AG09319 (cell line): ENCODE data around the gene ZNHIT3.

Experiments
- DNase-seq: peaks from one replicate; pipeline ENCODE4 v3.0.0-alpha.2; 2010; ENCODE audit warnings: low read depth; ENCODE audit errors: extremely low read depth
- TF ChIP-seq, protein P1 (sequence below): IDR thresholded peaks from 2 replicates; pipeline ENCODE4 v1.5.1; 2011; ENCODE audit warnings: low read depth, mild to moderate bottlenecking, inconsistent platforms, low read length, moderate library complexity

The ZNHIT3 gene

DNA sequence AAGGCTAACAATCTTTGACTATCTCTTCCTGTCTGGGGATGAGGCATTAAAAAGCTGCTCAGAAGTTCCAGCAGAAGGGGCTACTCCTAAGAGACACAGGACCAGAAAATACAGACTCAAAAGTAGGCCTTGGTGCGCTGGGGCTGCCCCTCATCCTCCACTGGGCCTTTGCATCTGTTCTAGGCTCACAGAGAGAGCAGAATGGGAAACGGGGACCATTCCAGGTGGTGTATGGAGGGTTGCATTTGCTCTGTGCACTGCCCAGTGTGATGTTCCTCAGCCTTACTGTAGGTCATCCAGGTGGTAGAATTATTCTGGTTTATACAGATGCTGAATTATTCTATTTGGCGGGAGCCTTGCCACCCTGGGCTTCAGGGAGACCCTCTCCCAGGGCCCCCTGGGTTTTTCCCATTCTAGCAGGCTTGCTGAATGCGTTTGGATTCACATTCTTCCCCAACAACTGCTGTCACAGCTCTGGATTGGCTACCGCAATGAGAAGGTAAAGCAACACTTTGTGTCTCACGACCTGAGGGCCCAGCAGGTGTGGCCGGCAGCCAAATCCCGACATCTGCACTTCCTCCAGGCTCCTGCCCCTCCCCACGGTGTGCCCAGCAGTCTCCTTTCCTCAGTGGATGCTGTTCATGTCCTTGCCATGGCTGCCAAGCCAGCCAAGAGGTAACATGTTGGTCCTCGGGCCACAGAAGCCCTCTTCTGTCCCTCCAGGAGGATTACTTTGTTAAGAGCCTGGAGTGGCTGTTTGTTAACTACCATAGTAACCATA, 25.0 kb upstream of the ZNHIT3 start:
- DNase-seq = no peak
- TF ChIP-seq, protein P1, sequence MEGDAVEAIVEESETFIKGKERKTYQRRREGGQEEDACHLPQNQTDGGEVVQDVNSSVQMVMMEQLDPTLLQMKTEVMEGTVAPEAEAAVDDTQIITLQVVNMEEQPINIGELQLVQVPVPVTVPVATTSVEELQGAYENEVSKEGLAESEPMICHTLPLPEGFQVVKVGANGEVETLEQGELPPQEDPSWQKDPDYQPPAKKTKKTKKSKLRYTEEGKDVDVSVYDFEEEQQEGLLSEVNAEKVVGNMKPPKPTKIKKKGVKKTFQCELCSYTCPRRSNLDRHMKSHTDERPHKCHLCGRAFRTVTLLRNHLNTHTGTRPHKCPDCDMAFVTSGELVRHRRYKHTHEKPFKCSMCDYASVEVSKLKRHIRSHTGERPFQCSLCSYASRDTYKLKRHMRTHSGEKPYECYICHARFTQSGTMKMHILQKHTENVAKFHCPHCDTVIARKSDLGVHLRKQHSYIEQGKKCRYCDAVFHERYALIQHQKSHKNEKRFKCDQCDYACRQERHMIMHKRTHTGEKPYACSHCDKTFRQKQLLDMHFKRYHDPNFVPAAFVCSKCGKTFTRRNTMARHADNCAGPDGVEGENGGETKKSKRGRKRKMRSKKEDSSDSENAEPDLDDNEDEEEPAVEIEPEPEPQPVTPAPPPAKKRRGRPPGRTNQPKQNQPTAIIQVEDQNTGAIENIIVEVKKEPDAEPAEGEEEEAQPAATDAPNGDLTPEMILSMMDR = no peak

DNA sequence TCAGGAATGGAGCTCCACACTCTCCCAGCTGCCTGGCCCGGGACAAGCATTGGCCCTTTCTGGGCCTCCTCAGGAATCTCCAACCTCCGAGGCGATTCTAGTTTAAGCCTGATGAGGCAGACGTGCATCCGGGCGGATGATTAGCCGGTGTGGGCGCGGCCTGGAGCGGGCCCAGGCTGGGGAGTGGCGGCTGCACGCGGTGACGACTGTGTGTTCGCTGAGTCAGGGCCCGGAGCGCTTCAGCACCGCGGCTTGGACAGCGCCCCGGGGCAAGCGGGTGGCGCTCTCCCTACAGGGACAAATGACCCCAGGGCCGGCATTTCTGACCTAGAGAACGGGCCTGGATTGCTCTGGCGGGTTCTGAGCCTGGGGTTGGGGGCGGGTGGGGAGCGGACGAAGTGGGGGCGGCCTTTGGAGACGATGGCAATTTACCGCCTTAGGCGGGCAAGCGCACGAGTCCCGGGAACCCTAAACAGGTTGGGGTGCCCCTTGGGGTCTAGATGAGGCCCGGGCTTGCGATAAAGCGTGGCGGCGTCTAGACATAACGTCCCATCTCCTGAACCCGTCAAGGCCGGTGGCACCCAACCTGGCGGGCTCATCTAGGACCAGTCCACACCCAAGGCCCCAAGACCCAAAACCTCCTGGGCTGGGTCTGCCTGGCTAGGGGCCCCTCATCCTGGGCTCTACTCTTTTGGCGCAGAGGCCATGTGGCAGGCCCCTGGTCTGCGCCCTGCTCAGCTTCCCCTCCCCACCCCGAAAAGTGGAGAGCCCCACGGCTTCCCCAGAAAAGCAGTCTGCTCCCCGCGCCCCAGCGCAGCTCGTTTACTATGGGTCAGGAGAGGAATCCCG, 22.3 kb upstream of the ZNHIT3 start:
- TF ChIP-seq, protein P1 = no peak
- no peak for DNase-seq

DNA sequence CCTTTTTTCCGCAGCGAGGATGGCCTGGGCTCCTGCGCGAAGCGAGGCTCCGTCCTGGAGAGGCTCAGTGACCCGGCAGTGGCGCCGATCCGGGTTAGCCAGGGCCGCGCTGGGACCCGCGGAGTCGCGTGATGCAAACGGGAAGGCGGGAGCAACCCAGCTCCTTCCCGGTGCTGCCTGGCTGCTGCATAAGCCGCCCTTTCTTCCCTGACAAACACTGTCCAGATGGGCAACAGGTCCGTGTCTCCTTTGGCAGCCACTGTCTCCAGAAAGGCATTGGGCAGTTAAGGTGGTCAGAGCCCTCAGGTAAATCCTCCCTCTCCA, 21.8 kb upstream of the ZNHIT3 start:
- DNase-seq = no peak
- TF ChIP-seq, protein P1 = no peak

DNA sequence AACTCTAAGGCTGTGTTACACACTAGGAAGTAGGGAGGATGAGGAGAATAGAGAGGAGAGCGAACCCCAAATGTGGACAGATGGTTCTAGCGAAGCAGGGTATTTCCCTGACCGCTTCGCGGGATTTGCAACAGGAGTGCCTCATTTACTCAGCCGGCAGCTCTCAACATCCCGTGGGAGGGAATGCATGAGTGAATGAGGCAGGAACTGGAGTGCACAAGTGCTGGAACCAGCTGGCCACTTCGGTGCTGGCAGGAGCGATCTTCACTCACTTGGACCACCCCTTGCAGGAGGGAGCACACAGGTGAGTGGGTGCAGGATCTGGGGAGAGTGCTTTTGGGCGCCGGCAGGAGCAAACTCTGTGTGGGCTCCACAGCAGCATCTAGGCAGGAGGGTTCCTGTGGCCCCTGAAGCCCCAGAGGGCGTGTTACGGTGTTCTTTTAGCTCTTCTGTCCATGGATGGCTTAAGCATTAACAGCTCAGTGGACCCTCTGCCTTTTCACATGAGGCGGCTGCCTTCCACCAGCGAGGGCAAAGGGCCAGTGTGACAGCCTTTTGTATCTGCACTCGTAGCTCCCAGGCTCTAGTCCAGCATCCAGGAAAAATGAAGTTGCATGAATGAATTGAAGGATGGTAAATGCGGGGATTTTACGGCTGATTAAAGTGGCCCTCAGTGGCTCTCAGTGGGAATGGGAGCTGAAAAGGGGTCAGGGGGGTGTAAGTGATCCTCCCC, 17.4 kb upstream of the ZNHIT3 start:
- no peak for DNase-seq
- TF ChIP-seq, protein P1 = no peak

DNA sequence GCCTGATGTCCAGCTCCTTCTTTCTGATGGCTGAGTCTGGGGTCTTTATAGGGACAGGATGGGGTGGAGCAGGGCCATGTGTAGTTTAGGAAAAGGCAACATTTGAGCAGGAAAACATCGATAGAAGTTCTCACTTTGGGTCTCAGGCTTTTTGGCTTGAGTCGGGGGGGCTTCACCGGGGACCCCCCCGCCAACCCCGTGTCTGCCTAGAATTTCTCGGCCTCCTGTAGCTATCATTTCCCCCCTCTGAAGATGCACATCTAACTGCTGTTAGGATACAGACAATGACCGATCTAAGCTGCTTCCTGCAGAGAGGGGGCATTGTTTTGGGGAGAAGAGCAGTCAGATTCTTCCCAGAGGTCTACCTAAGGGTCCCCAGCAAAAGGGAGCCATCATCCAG, 16.7 kb upstream of the ZNHIT3 start:
- TF ChIP-seq, protein P1 = no peak

DNA sequence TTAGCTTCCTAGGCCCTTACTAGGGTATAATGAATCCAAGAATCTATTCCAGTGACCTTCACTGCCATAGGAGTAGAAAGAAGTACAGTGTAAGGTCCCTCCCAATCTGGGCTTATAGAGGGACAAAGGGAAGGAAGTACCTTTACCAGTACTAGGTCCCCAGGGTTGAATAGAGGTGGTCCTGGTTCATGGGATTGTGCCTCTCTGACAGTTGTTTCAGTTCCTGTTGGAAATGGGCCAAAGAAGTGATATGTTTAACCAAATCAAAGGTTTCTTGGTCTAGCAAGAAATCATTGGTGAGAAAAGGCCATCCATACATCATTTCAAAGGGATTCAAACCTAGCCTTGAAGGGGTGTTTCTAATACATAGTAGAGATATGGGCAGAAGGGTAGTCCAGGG, 16.0 kb upstream of the ZNHIT3 start:
- TF ChIP-seq, protein P1 = no peak
- DNase-seq = no peak

More for the DNA sequence above, 16.7 kb upstream of the ZNHIT3 start:
- no peak for DNase-seq
